ENCODE measurements around the gene PPP1R36.

- TF ChIP-seq CTCF (IDR thresholded peaks at IDR 0.05; ENCODE audit: low read length) (no peak), EZH2phosphoT487 (IDR thresholded peaks at IDR 0.05; ENCODE audit: low read length) (no peak), EZH2 (optimal IDR thresholded peaks at IDR 0.05; ENCODE audit: low read depth, low read length) (no peak)
These were observed 24.8 kb downstream of the PPP1R36 start for GRCh38 chr14:64574371-64575107.
